Medulla oblongata (tissue), 1 donor: ENCODE results near the gene PPIL6.
"Not testable (repeated sequence)": the region's sequence is repeated elsewhere in the genome, so short reads cannot be mapped to it uniquely, and the experiment has no call there.

Experiments
- DNase-seq: peaks from one replicate; pipeline ENCODE4 v3.0.0-alpha.2; 2015; ENCODE audit errors: extremely low spot score

The PPIL6 gene

GRCh38 chr6:109396046-109396718 lies 44.2 kb downstream of the PPIL6 start:
- no peak for DNase-seq

GRCh38 chr6:109393886-109394281 lies 46.5 kb downstream of the PPIL6 start:
- DNase-seq, result no peak

- DNase-seq, result no peak
These were observed 47.1 kb downstream of the PPIL6 start for GRCh38 chr6:109393157-109393885.

- DNase-seq, result peak; percentile 43
These were observed 50.7 kb downstream of the PPIL6 start for GRCh38 chr6:109389650-109390274.

- no peak for DNase-seq
These were observed 52.2 kb downstream of the PPIL6 start for GRCh38 chr6:109388265-109388664.

- peak; percentile 52 for DNase-seq
These were observed 56.9 kb downstream of the PPIL6 start for GRCh38 chr6:109383438-109383940.

GRCh38 chr6:109382576-109383437 lies 57.6 kb downstream of the PPIL6 start:
- DNase-seq, result peak; percentile 95

- peak; percentile 96 for DNase-seq
These were observed 58.5 kb downstream of the PPIL6 start, which contains the start of gene CD164 for GRCh38 chr6:109381747-109382575. CD164 (minus strand) TSS chr6:109382467; CDS start chr6:109382378, 89 bp downstream.

- peak; percentile 60 for DNase-seq
These were observed 59.2 kb downstream of the PPIL6 start for GRCh38 chr6:109381061-109381746.

GRCh38 chr6:109379711-109380110 lies 60.7 kb downstream of the PPIL6 start:
- DNase-seq, result peak; percentile 25

GRCh38 chr6:109377717-109378116 lies 62.7 kb downstream of the PPIL6 start:
- DNase-seq, result peak; percentile 42

GRCh38 chr6:109374326-109374892 lies 66.0 kb downstream of the PPIL6 start:
- no peak for DNase-seq

GRCh38 chr6:109373762-109374161 lies 66.7 kb downstream of the PPIL6 start:
- DNase-seq, result peak; percentile 37

GRCh38 chr6:109373331-109373730 lies 67.1 kb downstream of the PPIL6 start:
- DNase-seq, result no peak

- no peak for DNase-seq
These were observed 68.3 kb downstream of the PPIL6 start for GRCh38 chr6:109372130-109372529.

GRCh38 chr6:109370792-109371191 lies 69.6 kb downstream of the PPIL6 start:
- DNase-seq, result no peak

GRCh38 chr6:109370336-109370735 lies 70.1 kb downstream of the PPIL6 start:
- DNase-seq, result no peak

- DNase-seq, result no peak
These were observed 70.7 kb downstream of the PPIL6 start for GRCh38 chr6:109369728-109370127.

- DNase-seq, result not testable (repeated sequence)
These were observed 75.9 kb downstream of the PPIL6 start for GRCh38 chr6:109364382-109365078.
